Large intestine (tissue), 3 donors: ENCODE results near the gene NRP1. TPM values are rescaled to one million over a fixed set of nuclear protein-coding genes. Genes with fewer than 3 reads are reported as not detected.

ENCODE experiments used
- DNase-seq, 2 donors: peaks; one replicate each; pipeline versions ENCODE4 v3.0.0 to v3.0.0-alpha.2; 2013
- H3K27ac ChIP-seq: one replicate; pipeline ENCODE4 v1.5.1; 2013; ENCODE audit warnings: low read length
- H3K27me3 ChIP-seq: 2 replicates; pipeline ENCODE4 v1.6.1; 2013; ENCODE audit warnings: low read length; ENCODE audit not compliant: control insufficient read depth, insufficient read depth
- H3K36me3 ChIP-seq: 2 replicates; pipeline ENCODE4 v1.6.1; 2013; ENCODE audit warnings: low read length; ENCODE audit not compliant: control insufficient read depth, insufficient read depth
- H3K4me1 ChIP-seq: one replicate; pipeline ENCODE4 v1.6.1; 2013; ENCODE audit warnings: low read length; ENCODE audit not compliant: control insufficient read depth, insufficient read depth
- H3K4me3 ChIP-seq: one replicate; pipeline ENCODE4 v1.5.1; 2013; ENCODE audit warnings: low read length
- H3K9me3 ChIP-seq: one replicate; pipeline ENCODE4 v1.6.1; 2013; ENCODE audit warnings: mild to moderate bottlenecking, low read depth, low read length, moderate library complexity; ENCODE audit not compliant: control insufficient read depth
- WGBS: methylation state at CpG from one replicate; pipeline ENCODE4 v1.1.5; 2013; ENCODE audit warnings: low lambda C conversion rate; ENCODE audit not compliant: insufficient coverage; 5-methylcytosine and 5-hydroxymethylcytosine counted together
- polyA plus RNA-seq: library from polyadenylated mRNA; unstranded; fragments of 120-200 nt; gene quantifications from one replicate; pipeline ENCODE4 v1.2.1, GENCODE V29; 2013

The NRP1 gene
- polyA plus RNA-seq, 1 donor: 33.4 TPM

DNA sequence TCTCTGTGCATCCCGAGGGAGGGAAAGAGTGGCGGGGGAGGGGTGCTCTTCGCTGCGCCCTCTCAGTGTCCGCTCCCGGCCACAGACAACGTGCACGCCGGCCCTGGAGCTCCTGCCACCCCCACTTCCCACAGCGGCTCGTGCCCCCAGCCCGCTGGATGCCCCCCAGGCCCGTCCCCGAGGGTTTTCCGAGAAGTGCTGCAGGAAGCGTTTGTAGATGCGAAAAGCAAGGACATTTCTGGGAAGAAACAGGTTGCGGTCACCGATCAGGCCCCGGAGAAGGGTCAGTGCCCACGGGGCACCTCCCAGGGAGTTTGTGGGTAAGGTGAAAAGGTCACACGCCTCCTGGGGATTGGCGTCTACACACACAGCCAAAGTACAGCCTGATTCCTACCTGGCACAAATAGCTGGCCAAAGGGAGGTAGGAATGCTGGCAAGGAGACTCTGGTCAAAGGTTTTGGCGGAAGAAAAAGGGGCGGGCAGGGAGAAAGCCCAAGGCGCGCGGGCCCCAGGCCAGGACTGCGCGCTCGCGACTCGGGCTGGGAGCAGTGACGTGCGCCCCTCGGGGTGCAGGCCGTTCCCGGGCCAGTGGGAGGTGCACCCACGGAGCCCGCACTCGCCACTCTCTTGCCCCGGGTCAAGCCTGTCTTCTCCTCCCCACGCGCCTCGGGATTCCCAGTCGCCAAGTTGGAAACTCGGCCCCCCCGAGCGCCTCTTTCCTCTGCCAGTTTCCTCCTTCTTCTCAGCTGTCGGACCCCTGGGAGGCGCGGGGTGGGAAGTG lies 1.5 kb upstream of the NRP1 start:
- Histone ChIP-seq H3K4me1 (peaks cover 8% of the 10 kb centered on the region), H3K4me3 (peak overlapping the region; percentile 64), H3K27me3 (peaks cover 30% of the 10 kb centered on the region), H3K36me3 (no peaks in the 10 kb centered on the region), H3K9me3 (no peaks in the 10 kb centered on the region), H3K27ac (peak overlapping the region; percentile 40)
- DNase-seq: peak in 1 of 2 donors; percentile 48
- no CpG with 5 or more reads among the region's 52 CpGs for WGBS

DNA sequence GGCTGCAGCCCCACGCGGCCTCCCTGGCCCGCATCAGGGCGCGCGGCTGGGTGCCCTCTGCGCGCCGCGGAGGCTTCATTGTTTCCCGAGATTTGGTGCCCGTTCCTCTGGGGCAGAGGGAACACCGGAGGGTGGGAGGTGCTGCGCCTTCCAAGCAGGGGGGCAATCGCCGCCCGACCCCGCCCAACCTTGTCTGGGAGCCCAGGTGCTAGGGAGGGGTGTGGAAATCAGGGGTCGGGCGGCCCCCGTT lies 1.0 kb upstream of the NRP1 start:
- peak overlapping the region; percentile 64 for H3K4me3 ChIP-seq
- no peak for DNase-seq
- H3K27ac ChIP-seq: peak overlapping the region; percentile 40
- no peaks in the 10 kb centered on the region for H3K36me3 ChIP-seq
- peaks cover 30% of the 10 kb centered on the region for H3K27me3 ChIP-seq
- H3K9me3 ChIP-seq: no peaks in the 10 kb centered on the region
- WGBS: no CpG with 5 or more reads among the region's 21 CpGs
- H3K4me1 ChIP-seq: peaks cover 8% of the 10 kb centered on the region

DNA sequence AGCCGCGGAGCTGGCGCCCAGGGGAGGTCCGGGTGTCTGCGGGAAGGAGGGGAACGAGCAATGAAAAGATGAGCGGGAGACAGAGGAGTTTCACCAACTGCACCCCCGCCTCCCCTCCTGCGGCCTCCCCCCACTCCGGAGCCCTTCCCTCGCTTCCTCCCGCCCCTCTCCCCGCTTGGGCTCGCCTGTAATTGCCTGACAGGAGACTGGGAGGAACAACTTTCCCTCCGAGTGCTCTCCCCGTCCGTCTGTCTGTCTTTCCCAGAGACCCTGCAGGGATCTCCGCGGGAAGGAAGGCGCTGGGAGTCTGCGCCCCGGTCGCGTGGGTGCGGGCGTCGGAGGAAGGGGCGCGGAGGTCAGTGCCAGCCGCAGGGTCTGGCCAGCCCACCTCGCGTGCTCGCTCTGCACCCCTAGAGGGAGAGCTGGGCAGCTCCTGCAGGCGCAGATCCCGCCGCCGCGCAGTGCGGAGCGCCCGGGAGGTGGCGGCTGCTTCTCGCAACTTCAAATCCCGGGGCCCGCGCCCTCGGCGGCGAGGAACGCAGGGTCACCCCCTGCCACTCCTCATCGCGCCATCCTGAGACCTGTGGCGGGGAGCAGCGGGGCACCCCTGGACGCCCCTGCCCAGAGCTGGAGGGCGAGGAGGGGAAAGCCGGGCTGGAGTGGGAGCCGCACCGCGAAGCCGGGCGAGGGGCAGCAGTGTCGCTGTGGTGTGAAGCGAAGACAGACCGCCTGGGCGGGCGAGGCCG lies 511 bp upstream of the NRP1 start:
- Histone ChIP-seq H3K4me3 (peak overlapping the region; percentile 64), H3K9me3 (no peaks in the 10 kb centered on the region), H3K36me3 (no peaks in the 10 kb centered on the region), H3K27me3 (peaks cover 30% of the 10 kb centered on the region), H3K4me1 (peaks cover 8% of the 10 kb centered on the region), H3K27ac (peak overlapping the region; percentile 56)
- WGBS: no CpG with 5 or more reads among the region's 68 CpGs
- DNase-seq: peak; percentile 58 to 83

DNA sequence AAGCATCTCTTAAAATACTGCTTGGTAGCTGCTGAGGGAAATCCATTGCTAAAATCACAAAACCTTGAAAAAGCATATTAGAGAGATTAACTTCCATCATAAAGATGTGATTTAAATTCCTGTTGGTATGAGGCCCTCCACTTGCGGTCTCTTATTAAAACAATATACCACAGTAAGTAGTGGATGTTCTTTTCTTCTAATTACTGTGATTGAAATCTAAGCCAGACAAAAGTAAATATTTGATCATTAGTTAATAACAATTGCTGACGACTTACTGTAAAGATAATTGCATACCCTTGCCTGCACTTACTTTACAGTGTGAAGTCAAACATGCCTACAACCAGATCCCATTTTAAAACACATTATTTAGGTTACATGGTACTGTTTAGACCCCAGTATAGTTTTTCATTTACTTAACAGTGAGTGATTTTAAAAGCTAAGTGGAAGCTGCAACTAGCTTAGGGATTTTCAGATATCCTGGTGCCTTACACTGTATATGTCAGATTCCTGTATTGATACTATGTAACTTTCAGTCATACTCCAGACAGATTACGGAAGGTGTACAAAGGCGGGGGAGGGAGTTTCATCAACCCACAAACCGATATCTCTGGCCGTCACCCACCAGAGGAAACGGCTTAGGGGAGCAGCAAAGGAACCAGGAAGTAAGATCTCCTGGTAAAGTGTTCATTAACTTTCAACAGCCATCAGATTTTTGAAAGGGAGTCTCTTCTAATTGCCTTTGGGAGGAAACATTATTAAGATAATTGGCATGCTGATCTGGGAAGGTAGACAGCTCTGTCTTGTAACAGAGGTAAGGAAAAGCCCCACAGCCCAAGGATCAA lies 986 bp downstream of the NRP1 start:
- peak in 1 of 2 donors; percentile 48 for DNase-seq
- 80% methylated on average over 1 of the region's 7 CpGs for WGBS
- Histone ChIP-seq H3K9me3 (no peaks in the 10 kb centered on the region), H3K27me3 (peaks cover 22% of the 10 kb centered on the region), H3K4me3 (peak overlapping the region; percentile 64), H3K36me3 (no peaks in the 10 kb centered on the region), H3K27ac (peak overlapping the region; percentile 47), H3K4me1 (peaks cover 8% of the 10 kb centered on the region)

DNA sequence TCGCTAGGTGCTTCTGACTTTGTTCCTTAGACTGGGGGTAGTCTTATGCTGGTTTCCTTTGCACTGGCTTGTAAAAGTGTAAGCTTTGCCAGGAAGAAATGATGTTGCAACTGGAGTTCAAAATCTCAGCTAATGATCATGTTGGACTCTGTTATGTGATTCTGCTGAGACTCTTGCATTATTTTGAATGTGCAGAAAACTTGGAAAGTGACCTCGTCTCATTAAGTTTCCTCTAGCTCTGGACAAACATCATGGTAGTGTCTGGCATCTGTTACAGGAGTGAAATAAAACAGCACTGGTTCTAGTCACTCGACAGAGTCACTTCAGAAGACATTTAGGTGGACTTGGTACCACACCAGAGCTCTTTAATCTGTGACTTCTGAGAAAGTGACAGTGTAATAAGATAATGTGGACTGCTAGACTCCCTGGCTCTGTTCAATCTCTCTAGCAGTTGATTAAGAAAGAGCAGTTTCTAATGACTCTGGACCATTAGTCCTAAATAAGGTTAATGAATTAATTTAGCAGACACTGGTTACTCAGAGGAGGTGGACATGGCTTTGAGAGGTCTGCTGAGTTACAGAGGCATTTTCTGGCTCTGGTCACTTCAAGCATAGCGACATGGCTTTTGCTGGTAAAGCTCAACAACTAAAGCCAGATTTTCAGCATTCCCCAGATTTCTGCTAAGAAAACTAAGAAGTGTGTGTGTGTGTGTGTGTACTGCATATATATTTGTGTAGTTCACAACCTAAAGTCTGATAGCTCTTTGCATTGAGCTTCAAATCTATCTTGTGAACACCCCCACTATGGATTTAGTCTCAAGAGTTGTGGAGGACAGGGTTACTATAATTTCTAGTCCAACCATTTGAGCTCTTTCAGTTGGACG lies 2.0 kb downstream of the NRP1 start:
- peak in 1 of 2 donors; percentile 60 for DNase-seq
- no CpG with 5 or more reads among the region's 5 CpGs for WGBS
- H3K27me3 ChIP-seq: peaks cover 18% of the 10 kb centered on the region
- peak overlapping the region; percentile 64 for H3K4me3 ChIP-seq
- H3K9me3 ChIP-seq: no peaks in the 10 kb centered on the region
- H3K36me3 ChIP-seq: no peaks in the 10 kb centered on the region
- peak overlapping the region; percentile 11 for H3K27ac ChIP-seq
- H3K4me1 ChIP-seq: peaks cover 8% of the 10 kb centered on the region

DNA sequence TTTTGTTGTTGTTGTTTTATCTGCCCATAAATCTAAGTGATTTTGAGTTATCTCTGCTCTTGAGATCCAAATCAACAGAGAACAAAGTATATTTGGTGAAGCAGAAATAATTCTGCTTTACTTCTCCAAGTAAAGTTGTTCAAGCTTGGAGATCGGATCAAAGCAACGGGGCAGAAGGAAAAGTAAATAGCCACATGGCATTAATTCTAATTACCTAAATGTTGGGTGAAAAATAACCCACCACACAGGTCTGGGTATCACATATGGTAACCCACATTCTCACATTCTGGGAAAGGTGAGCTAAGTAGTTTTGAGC lies 3.1 kb downstream of the NRP1 start:
- Histone ChIP-seq H3K4me3 (peak overlapping the region; percentile 14), H3K27me3 (peaks cover 9% of the 10 kb centered on the region)
- WGBS: 83% methylated on average over 2 of the region's 2 CpGs

DNA sequence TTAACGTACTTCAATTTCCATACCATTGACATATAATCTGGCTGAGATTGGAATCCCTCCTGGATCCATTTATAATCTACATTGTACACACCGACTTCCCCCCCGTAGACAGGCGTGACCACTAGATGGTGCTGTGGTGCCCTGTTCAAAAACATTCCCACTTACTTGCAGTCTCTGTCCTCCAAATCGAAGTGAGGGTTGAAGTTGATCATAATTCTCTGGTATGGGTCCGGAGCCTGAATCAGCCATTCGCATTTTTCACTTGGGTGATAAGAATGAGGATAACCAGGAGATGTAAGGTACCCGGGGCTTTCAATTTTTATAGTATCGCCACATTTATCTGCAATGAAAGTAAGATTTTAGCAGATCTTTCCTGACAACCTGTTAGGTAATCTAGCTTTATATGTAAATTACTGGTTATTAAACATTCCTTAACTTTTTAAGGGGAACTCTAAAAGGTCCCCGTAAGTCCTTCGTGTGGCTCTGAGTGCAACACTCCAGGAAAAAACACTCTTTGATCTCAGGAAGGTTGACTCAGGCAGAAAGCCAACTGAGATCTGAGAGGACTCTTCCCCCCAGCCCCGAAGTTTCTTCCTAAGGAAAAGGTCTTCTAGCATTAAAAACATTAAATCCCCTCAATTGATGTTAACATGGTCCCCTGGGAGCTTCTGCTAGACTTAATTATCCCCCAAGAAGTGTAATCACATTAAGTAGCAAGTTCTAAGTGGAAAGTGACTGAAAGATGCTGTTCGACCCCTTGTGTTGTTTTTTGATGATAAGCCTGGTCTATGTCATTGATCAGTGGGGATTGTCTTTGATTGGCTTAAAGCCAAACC lies 3.7 kb downstream of the NRP1 start:
- Histone ChIP-seq H3K9me3 (no peaks in the 10 kb centered on the region), H3K4me1 (peaks cover 3% of the 10 kb centered on the region), H3K27ac (no peak overlapping the region), H3K27me3 (peaks cover 3% of the 10 kb centered on the region), H3K36me3 (no peaks in the 10 kb centered on the region), H3K4me3 (peak overlapping the region; percentile 14)
- DNase-seq: peak; percentile 62 to 67
- 26% methylated on average over 3 of the region's 13 CpGs for WGBS

More for the DNA sequence above, 3.1 kb downstream of the NRP1 start:
- peaks cover 6% of the 10 kb centered on the region for H3K4me1 ChIP-seq
- no peak for DNase-seq
- H3K9me3 ChIP-seq: no peaks in the 10 kb centered on the region
- H3K27ac ChIP-seq: no peak overlapping the region
- H3K36me3 ChIP-seq: no peaks in the 10 kb centered on the region

DNA sequence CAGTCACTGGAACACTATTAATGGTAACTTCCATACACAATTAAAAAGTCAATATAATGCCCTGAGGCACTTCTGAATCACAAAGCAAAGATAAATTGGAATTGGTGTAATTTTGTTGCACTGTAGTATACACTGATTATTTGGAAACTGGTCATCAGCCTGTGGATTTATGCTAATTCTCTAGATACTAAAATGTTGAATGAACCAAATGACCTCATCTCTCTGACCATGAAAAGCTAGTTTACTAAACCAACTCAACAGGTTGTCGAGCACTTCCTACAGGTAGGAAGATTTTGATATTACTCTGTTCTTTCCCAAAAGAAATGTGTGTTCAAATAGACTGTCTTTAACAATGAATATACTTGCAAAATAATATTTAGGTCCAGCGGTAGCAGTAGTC lies 5.3 kb downstream of the NRP1 start:
- WGBS: 84% methylated on average over 2 of the region's 2 CpGs
- Histone ChIP-seq H3K27me3 (no peaks in the 10 kb centered on the region), H3K4me3 (no peak overlapping the region), H3K4me1 (no peaks in the 10 kb centered on the region), H3K9me3 (no peaks in the 10 kb centered on the region), H3K27ac (no peak overlapping the region), H3K36me3 (no peaks in the 10 kb centered on the region)
- no peak for DNase-seq

DNA sequence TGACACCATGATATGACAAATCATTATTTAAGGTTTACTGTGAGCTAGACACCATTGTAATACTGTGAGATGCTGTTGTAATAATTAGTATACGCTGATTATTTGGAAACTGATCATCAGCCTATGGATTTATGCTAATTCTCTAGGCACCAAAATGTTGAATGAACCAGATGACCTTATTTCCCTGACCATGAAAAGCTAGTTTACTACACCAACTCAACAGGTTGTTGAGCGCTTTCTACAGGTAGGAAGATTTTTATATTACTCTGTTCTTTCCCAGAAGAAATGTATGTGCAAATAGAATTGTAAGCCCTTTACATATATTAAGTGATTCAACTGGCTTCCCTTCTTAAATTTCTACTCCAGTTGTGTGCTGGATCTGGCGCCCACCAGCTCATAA lies 6.2 kb downstream of the NRP1 start:
- H3K27ac ChIP-seq: no peak overlapping the region
- H3K36me3 ChIP-seq: no peaks in the 10 kb centered on the region
- WGBS: no CpG with 5 or more reads among the region's 3 CpGs
- no peaks in the 10 kb centered on the region for H3K27me3 ChIP-seq
- H3K4me1 ChIP-seq: no peaks in the 10 kb centered on the region
- no peak for DNase-seq
- no peak overlapping the region for H3K4me3 ChIP-seq
- H3K9me3 ChIP-seq: no peaks in the 10 kb centered on the region
